ENCODE results near the gene NTN4. TPM values are rescaled to one million over a fixed set of nuclear protein-coding genes. Genes with fewer than 3 reads are reported as not detected.
"Not testable (repeated sequence)": the region's sequence is repeated elsewhere in the genome, so short reads cannot be mapped to it uniquely, and the experiment has no call there.

NTN4 gene
- total RNA-seq, 4 donors from 2014 or later = 11.1 to 21.0 (median 16.1) TPM

- DNase-seq = no peak
- Histone ChIP-seq H3K4me3 (replicated peaks in 1 of 3) (no peak overlapping the region), H3K9me3 (no peaks in the 10 kb centered on the region), H3K36me3 (no peaks in the 10 kb centered on the region), H3K27ac (peak overlapping the region in 1 of 3 donors; percentile 36), H3K4me1 (no peaks in the 10 kb centered on the region), H3K27me3 (no peaks in the 10 kb centered on the region)
- no peak for TF ChIP-seq POLR2A (IDR thresholded peaks at IDR 0.05)
- TF ChIP-seq, protein P1, sequence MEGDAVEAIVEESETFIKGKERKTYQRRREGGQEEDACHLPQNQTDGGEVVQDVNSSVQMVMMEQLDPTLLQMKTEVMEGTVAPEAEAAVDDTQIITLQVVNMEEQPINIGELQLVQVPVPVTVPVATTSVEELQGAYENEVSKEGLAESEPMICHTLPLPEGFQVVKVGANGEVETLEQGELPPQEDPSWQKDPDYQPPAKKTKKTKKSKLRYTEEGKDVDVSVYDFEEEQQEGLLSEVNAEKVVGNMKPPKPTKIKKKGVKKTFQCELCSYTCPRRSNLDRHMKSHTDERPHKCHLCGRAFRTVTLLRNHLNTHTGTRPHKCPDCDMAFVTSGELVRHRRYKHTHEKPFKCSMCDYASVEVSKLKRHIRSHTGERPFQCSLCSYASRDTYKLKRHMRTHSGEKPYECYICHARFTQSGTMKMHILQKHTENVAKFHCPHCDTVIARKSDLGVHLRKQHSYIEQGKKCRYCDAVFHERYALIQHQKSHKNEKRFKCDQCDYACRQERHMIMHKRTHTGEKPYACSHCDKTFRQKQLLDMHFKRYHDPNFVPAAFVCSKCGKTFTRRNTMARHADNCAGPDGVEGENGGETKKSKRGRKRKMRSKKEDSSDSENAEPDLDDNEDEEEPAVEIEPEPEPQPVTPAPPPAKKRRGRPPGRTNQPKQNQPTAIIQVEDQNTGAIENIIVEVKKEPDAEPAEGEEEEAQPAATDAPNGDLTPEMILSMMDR (IDR thresholded peaks at IDR 0.05) = no peak
- intact Hi-C loops (cut with DNase I) = no loop called here
- WGBS, 2 donors = 76 to 83% methylated on average over 13 of the region's 13 CpGs
Measured at GRCh38 chr12:95739561-95740313, 50.8 kb downstream of the NTN4 start.

- no peaks in the 10 kb centered on the region for H3K36me3 ChIP-seq
- no peaks in the 10 kb centered on the region for H3K27me3 ChIP-seq
- H3K4me3 ChIP-seq (replicated peaks in 1 of 3) = no peak overlapping the region
- H3K9me3 ChIP-seq = no peaks in the 10 kb centered on the region
- no peaks in the 10 kb centered on the region for H3K4me1 ChIP-seq
- 75 to 76% methylated on average over 11 of the region's 11 CpGs for WGBS, 2 donors
- no peak overlapping the region for H3K27ac ChIP-seq
- intact Hi-C loops (cut with DNase I) = no loop called here
- no peak for DNase-seq
- TF ChIP-seq, protein P1 (IDR thresholded peaks at IDR 0.05) = no peak
- TF ChIP-seq POLR2A (IDR thresholded peaks at IDR 0.05) = no peak
Measured at GRCh38 chr12:95738024-95738611, 52.4 kb downstream of the NTN4 start.

DNA sequence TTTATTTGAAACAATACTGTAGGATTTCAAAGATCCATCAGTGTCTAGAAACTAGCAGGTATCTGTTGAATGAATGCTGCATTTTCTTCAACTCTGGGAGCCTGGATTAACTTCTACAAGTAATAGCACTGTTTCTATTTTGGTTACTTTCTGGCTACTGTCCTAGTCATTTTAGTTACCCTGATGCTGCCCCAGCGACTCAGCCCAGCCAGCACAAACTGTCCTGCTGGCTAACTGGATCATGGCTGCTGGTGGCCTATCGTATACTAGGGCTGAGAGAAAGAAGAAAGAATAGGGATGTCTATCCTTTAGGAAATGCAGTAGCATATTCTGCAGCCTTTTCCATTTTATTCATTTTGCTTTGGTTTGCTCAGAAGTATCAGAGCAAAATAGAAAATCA lies 53.9 kb downstream of the NTN4 start:
- Histone ChIP-seq H3K27me3 (no peaks in the 10 kb centered on the region), H3K36me3 (no peaks in the 10 kb centered on the region), H3K9me3 (no peaks in the 10 kb centered on the region), H3K4me1 (no peaks in the 10 kb centered on the region), H3K27ac (no peak overlapping the region), H3K4me3 (replicated peaks in 1 of 3) (no peak overlapping the region)
- no peak for DNase-seq
- WGBS, 2 donors = 78 to 80% methylated on average over 2 of the region's 2 CpGs
- intact Hi-C loops (cut with DNase I) = no loop called here
- TF ChIP-seq, protein P1 (IDR thresholded peaks at IDR 0.05) = no peak
- TF ChIP-seq POLR2A (IDR thresholded peaks at IDR 0.05) = no peak

DNA sequence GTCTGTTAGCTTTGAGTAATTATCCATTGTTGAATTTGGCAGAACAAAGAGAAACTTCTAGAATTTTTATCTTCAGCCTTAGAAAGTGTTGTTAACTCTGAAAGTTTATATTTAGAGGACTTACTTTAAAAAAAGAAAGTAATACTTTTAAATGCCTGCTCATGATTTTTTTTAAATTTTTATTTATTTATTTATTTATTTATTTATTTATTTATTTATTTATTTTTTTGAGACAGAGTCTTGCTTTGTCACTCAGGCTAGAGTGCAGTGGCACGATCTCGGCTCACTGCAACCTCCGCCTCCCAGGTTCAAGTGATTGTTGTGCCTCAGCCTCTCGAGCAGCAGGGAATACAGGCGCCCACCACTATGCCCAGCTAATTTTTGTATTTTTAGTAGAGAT lies 54.8 kb downstream of the NTN4 start:
- H3K27me3 ChIP-seq; H3K4me1 ChIP-seq; DNase-seq; H3K4me3 ChIP-seq (replicated peaks in 1 of 3); H3K36me3 ChIP-seq; H3K9me3 ChIP-seq; H3K27ac ChIP-seq; intact Hi-C loops (cut with DNase I): not testable (repeated sequence)
- 86 to 90% methylated on average over 5 of the region's 5 CpGs for WGBS, 2 donors

- no peaks in the 10 kb centered on the region for H3K36me3 ChIP-seq
- H3K4me1 ChIP-seq = no peaks in the 10 kb centered on the region
- no peak for TF ChIP-seq POLR2A (IDR thresholded peaks at IDR 0.05)
- TF ChIP-seq, protein P1 (IDR thresholded peaks at IDR 0.05) = no peak
- no peak for DNase-seq
- no peak overlapping the region for H3K4me3 ChIP-seq (replicated peaks in 1 of 3)
- no peaks in the 10 kb centered on the region for H3K27me3 ChIP-seq
- no peaks in the 10 kb centered on the region for H3K9me3 ChIP-seq
- intact Hi-C loops (cut with DNase I) = no loop called here
- H3K27ac ChIP-seq = no peak overlapping the region
- 81 to 83% methylated on average over 3 of the region's 3 CpGs for WGBS, 2 donors
Measured at GRCh38 chr12:95733141-95733825, 57.3 kb downstream of the NTN4 start.
